ENCODE data around the gene SGCG.

The SGCG gene

DNA sequence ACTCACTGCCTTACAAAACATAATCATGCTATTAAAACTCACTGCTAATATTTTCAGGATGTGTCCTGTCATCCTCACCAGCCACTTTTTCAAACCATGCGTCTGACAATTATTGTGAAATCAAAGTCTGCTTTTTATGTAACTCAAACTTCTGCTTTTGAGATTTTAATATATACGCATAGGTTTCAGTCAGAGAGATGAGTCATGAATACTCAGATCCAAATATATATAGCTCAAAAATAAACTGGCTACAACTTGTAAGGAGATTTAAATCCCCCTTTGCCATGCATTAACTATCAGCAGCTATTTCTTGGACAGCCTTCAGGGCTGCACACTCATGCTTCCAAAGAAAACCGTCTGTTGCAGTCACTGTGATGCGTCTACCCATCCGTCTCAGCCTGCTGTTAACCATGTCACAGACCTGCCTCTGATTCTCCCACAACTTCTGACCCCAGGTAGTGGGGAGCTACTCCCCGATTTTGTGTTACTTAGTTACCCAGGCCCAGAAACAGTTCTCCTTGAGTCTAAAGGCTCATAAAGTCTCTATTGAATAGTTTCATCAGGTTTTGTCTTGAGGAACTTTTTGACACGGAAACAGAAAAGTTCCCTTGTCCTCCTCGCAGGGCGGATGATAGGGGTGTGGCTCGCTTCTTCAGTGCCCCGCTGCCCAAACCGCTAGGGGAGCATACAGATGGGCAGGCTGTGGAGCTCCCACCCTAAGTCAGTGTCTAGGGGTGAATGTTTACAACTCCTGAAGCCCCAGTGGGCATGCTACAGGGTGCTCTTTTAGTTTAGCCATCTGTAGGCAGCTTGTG, 33.8 kb upstream of the SGCG start:
- TF ChIP-seq, protein P1, sequence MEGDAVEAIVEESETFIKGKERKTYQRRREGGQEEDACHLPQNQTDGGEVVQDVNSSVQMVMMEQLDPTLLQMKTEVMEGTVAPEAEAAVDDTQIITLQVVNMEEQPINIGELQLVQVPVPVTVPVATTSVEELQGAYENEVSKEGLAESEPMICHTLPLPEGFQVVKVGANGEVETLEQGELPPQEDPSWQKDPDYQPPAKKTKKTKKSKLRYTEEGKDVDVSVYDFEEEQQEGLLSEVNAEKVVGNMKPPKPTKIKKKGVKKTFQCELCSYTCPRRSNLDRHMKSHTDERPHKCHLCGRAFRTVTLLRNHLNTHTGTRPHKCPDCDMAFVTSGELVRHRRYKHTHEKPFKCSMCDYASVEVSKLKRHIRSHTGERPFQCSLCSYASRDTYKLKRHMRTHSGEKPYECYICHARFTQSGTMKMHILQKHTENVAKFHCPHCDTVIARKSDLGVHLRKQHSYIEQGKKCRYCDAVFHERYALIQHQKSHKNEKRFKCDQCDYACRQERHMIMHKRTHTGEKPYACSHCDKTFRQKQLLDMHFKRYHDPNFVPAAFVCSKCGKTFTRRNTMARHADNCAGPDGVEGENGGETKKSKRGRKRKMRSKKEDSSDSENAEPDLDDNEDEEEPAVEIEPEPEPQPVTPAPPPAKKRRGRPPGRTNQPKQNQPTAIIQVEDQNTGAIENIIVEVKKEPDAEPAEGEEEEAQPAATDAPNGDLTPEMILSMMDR (IDR thresholded peaks at IDR 0.05; ENCODE audit: control insufficient read depth, insufficient read depth, low read depth, low read length, missing control alignments), result no peak
- H3K4me3 ChIP-seq (ENCODE audit: control insufficient read depth, low read depth, low read length), result no peak overlapping the region
- DNase-seq (ENCODE audit: low read depth), result no peak

DNA sequence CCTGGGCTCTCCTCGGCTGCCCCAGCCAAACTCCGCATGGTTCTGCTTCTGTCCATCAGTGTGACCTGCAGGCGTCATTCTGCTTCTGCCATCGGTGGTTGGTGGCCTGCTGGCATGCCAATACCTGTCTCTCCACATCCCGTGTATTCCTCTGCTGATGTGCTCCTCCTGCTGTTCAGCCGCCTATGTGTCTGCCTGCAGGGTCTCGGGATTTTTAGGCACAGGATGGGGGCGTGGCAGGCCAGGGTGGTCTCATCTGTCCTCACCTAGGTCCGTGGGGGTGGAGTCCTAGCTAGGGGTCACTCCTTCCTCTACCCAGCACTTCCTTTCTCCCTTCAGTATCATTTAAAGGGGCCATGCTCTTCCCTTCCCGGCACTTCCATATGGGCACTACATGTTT, 33.0 kb upstream of the SGCG start:
- no peak overlapping the region for H3K4me3 ChIP-seq (ENCODE audit: control insufficient read depth, low read depth, low read length)
- DNase-seq (ENCODE audit: low read depth), result no peak
- TF ChIP-seq, protein P1 (IDR thresholded peaks at IDR 0.05; ENCODE audit: control insufficient read depth, insufficient read depth, low read depth, low read length, missing control alignments), result no peak

DNA sequence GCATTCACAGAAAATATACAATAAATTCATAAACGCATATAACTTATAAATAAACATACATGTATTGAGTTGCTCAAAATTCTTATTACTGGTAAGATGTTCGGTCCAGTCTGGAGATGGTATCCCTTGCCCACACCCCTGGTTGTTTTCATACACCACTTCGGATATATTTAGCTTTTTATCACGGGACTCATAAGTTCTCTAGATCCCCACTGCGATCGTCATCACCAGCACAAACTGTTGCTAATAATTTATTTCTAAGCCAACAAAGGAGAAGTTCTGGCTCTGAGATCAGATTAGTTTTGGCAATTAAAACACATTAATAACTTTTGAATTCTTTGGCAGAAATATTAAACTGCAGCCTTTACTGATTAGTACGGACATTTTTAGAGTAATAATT, 23.0 kb upstream of the SGCG start:
- no peak for DNase-seq (ENCODE audit: low read depth)
- TF ChIP-seq, protein P1 (IDR thresholded peaks at IDR 0.05; ENCODE audit: control insufficient read depth, insufficient read depth, low read depth, low read length, missing control alignments), result no peak
- H3K4me3 ChIP-seq (ENCODE audit: control insufficient read depth, low read depth, low read length), result no peak overlapping the region

DNA sequence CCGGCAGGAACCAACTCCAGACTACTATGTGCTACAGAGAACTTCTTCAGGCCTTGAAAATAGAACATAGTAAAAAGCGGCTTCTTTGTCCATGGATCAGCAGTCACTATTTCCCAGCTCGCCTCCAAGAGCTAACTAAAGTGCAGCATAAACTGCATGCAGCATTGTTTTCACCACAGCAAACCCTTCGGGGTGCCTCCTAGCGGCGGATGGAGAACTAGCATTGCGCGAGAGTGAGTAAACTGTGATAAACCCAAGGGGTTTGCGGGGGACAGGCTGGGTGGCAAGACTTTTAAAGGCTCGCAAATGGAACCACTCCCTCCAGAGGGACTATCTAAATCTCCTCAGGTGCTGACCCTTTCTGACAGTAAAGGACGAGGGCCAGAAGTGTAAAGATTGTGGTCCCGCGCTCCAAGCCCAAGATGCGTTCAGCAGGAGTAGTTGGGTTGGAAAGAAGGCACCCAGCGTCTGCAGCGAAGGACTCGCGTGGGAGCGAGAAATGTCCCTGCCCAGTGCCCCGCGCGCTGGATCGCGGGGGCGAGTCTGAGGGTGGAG, 21.5 kb upstream of the SGCG start:
- TF ChIP-seq, protein P1 (IDR thresholded peaks at IDR 0.05; ENCODE audit: control insufficient read depth, insufficient read depth, low read depth, low read length, missing control alignments), result peak; percentile 67
- H3K4me3 ChIP-seq (ENCODE audit: control insufficient read depth, low read depth, low read length), result peak overlapping the region; percentile 49
- DNase-seq (ENCODE audit: low read depth), result no peak

DNA sequence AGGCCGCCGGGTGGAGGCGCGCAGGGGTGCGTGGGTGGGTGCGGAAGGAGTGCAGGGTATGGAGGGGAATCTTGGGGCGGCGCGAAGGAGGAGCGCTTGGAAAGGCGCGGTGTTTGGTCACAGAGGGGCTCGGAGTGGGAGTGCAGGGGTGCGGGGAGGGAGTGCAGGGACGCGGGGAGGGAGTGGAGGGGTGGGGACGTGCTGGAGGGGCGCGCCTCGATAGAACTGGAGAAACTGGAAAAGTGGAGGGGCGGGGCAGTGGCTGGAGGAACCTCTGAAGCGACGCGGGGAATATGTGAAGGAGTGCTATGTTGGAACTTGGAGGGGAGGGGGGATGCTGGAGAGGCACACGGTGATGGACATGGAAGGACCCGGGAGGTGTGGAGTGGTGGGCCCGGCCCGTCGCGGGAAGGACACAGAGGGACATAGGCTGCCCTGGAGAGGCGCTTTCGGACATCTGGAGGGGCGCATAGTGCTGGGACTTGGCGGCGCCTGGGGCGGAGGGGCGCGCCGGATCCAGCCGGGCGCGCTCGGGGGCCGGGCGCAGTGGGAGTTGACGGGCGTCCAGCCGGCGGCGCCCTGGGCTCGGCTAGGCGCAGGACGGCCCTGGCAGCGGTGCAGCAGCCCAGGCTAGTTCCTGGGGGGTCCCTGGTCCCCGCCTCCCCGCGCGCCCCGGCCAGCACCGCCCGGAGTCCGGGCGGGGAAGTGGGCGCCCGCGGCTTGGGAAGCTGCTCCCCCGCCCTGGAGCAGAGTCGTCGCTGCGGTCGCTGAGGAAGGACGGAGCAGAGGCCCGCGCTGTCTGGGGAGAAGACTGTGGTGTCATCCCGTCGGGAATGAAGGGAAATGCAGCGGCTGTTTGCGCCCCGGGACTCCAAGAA, 20.8 kb upstream of the SGCG start:
- no peak for DNase-seq (ENCODE audit: low read depth)
- TF ChIP-seq, protein P1 (IDR thresholded peaks at IDR 0.05; ENCODE audit: control insufficient read depth, insufficient read depth, low read depth, low read length, missing control alignments), result no peak
- H3K4me3 ChIP-seq (ENCODE audit: control insufficient read depth, low read depth, low read length), result peak overlapping the region; percentile 49

DNA sequence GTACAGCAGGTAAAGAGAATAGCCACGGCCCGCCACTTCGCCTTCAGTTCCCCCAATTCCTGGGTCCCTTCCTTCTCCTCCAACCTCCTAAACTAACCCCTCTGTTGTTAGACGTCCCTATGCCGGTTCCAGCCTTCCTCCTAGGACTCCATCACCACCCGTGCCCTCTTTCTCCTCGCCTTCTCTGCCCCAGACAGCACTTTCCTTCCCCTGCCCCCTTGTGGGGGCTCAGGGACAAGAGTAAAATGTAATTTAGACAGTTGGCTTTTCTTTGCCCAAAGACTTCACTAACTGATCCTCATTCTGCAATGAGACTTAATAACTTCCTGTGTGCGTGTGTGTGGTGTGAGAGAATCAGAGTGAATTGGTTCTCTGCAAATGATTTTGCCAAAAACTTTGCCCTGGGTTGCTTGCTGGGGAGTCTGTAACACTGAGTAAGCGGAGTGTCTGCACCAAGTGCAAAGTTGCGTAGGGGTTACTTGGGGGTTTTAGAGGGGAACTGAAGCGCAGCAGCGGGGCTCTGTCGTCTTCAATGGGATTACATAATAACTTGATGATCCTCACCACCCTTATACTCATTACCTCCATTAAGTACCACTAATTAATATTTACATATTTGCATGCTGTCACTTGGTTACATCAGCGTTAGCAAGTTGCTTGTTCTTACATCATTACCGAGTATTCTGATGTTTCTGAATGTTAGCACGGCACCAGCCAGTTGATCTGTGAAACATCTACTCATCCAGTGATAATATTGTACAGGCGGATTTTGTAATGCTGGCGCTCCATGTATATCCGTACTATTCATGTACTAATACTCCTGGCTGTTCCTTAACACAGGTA, 19.9 kb upstream of the SGCG start:
- peak overlapping the region; percentile 12 for H3K4me3 ChIP-seq (ENCODE audit: control insufficient read depth, low read depth, low read length)
- no peak for DNase-seq (ENCODE audit: low read depth)
- TF ChIP-seq, protein P1 (IDR thresholded peaks at IDR 0.05; ENCODE audit: control insufficient read depth, insufficient read depth, low read depth, low read length, missing control alignments), result no peak

Data from AG09309 (cell line).